Ovary (tissue), 9 donors: ENCODE results near the gene ARAP3. TPM values are rescaled to one million over a fixed set of nuclear protein-coding genes. Genes with fewer than 3 reads are reported as not detected.

Experiments used
- DNase-seq, 5 donors: peaks; one replicate each; pipeline ENCODE4 v3.0.0-alpha.2; 2019 to 2020
- H3K27ac ChIP-seq, 2 donors: fragments of 200-600 bp; one replicate each; pipeline versions ENCODE4 v1.5.1 to v1.8.0; 2019 to 2022
- H3K27me3 ChIP-seq: fragments of 200-600 bp; one replicate; pipeline ENCODE4 v1.8.0; 2022
- H3K36me3 ChIP-seq: fragments of 200-600 bp; sonication (generic); one replicate; pipeline ENCODE4 v1.5.1; 2019
- H3K4me1 ChIP-seq: one replicate; pipeline ENCODE4 v1.8.1; 2013; ENCODE audit warnings: mild to moderate bottlenecking, moderate library complexity; ENCODE audit not compliant: insufficient read depth
- H3K4me3 ChIP-seq: fragments of 200-600 bp; sonication (generic); one replicate; pipeline ENCODE4 v1.5.1; 2017
- H3K9me3 ChIP-seq, 2 donors: fragments of 200-600 bp in 1 of 2; sonication (generic) in 1 of 2; one replicate each; pipeline versions ENCODE4 v1.5.1 to v1.8.1; 2013 to 2019; ENCODE audit warnings: mild to moderate bottlenecking in 1 of 2, moderate library complexity in 1 of 2
- CTCF ChIP-seq, 3 donors: fragments of 450-650 bp in 2 of 3; fragments of 200-600 bp in 1 of 3; IDR thresholded peaks; one replicate each; pipeline versions ENCODE4 v1.5.1 to v1.8.0; 2016 to 2022; ENCODE audit warnings: antibody characterized with exemption in 3 of 3, mild to moderate bottlenecking in 1 of 3
- EP300 ChIP-seq: sonication (generic); formaldehyde crosslinking; IDR thresholded peaks from one replicate; pipeline ENCODE4 v1.6.1; 2017; ENCODE audit warnings: antibody characterized with exemption
- POLR2A ChIP-seq: fragments of 450-650 bp; IDR thresholded peaks from one replicate; pipeline ENCODE4 v1.6.1; 2017; ENCODE audit warnings: antibody characterized with exemption, mild to moderate bottlenecking, moderate library complexity
- WGBS, 3 donors: extraction: QIAGEN DNeasy Blood & Tissue Kit in 1 of 3; methylation state at CpG; one replicate each; pipeline versions ENCODE4 v1.1.5 to v1.1.7; 2013 to 2017; 5-methylcytosine and 5-hydroxymethylcytosine counted together
- intact Hi-C, 4 donors: fragments of 100-400 bp; cut with DNase I; formaldehyde crosslinking; loops; one replicate each; pipeline versions ENCODE4 v1.11.0 to v1.15.1; 2022 to 2023
- polyA plus RNA-seq, 2 donors: library from polyadenylated mRNA; stranded (reverse); fragments of 200-250 nt in 1 of 2; fragments of 350-450 nt in 1 of 2; fragmentation: Illumina TruSeq in 1 of 2; extraction: RNeasy Lipid Tissue Mini Kit (QIAGEN cat#74804) in 1 of 2; gene quantifications; one replicate each; pipeline ENCODE4 v1.2.3, GENCODE V29; 2013 to 2014
- total RNA-seq, 7 donors: library from RNA; depleted of rRNA in 2 of 7; stranded (reverse); fragments of >200 nt in 2 of 7; fragmentation: NEBNext Ultra II Directional in 3 of 7; extraction: Animal tissue kit (Norgen Biotek cat#: 25700) in 3 of 7; gene quantifications; one replicate each; pipeline versions ENCODE4 v1.1.0 to v1.2.4, GENCODE V29; 2016 to 2023
- donor health status: DM: no; HTN: no; CAD: no; lungs with moderate emphysema.
- donor health status: DM: no; HTN: no; CAD: no.
- donor health status: Bipolar disorder and iron deficiency.
- donor health status: DM: yes; HTN: yes; CAD: no.
- donor health status: DM: no; HTN: no; CAD: no.
- donor health status: DM: yes; HTN: yes; CAD: no.

Gene ARAP3
- total and polyA plus RNA-seq, 9 donors: 3.5 to 11.2 (median 8.0) TPM

- WGBS, 3 donors: 89 to 95% (median 91%) methylated on average over 2 of the region's 2 CpGs
- H3K36me3 ChIP-seq: no peaks in the 10 kb centered on the region
- intact Hi-C loops: no loop called here
- H3K9me3 ChIP-seq: no peaks in the 10 kb centered on the region
- H3K4me3 ChIP-seq: no peak overlapping the region
- TF ChIP-seq CTCF (IDR thresholded peaks at IDR 0.05) (no peak), EP300 (no peak), POLR2A (no peak)
- no peak for DNase-seq
- no peaks in the 10 kb centered on the region for H3K27me3 ChIP-seq
- H3K27ac ChIP-seq: no peak overlapping the region
- H3K4me1 ChIP-seq: peaks cover 13% of the 10 kb centered on the region
These were observed 43.3 kb downstream of the ARAP3 start for GRCh38 chr5:141638771-141639170.

GRCh38 chr5:141637767-141638419 is 44.1 kb downstream of the ARAP3 start:
- TF ChIP-seq CTCF (IDR thresholded peaks at IDR 0.05): no peak
- TF ChIP-seq POLR2A: no peak
- Histone ChIP-seq H3K27me3 (no peaks in the 10 kb centered on the region), H3K36me3 (no peaks in the 10 kb centered on the region), H3K4me3 (peak overlapping the region; percentile 94), H3K9me3 (no peaks in the 10 kb centered on the region), H3K4me1 (peaks cover 13% of the 10 kb centered on the region), H3K27ac (no peak overlapping the region)
- WGBS, 3 donors: 4 to 6% (median 4%) methylated on average over 37 to 40 of the region's 40 CpGs
- peak; percentile 37 to 69 (median 63) for DNase-seq
- intact Hi-C loops: no loop called here

- peak in 1 of 5 donors; percentile 60 for DNase-seq
These were observed 44.8 kb downstream of the ARAP3 start for GRCh38 chr5:141637123-141637766.

More at GRCh38 chr5:141637123-141637766, 44.8 kb downstream of the ARAP3 start:
- H3K27me3 ChIP-seq: no peaks in the 10 kb centered on the region
- H3K9me3 ChIP-seq: no peaks in the 10 kb centered on the region
- no peak overlapping the region for H3K27ac ChIP-seq
- peak overlapping the region; percentile 94 for H3K4me3 ChIP-seq
- H3K36me3 ChIP-seq: no peaks in the 10 kb centered on the region
- 0 to 1% (median 1%) methylated on average over 49 to 63 of the region's 63 CpGs for WGBS, 3 donors
- intact Hi-C loops: no loop called here
- TF ChIP-seq POLR2A (no peak), CTCF (IDR thresholded peaks at IDR 0.05) (no peak), EP300 (no peak)
- peaks cover 13% of the 10 kb centered on the region for H3K4me1 ChIP-seq
